Cardiac muscle cell (in vitro differentiated cells and primary cell): Measurements from ENCODE around the gene CXorf65. TPM values are rescaled to one million over a fixed set of nuclear protein-coding genes. Genes with fewer than 3 reads are reported as not detected.
A peak's percentile ranks its signal among the peaks of the same experiment; 100 is the strongest.

Source experiments
- DNase-seq, 2 donors: peaks; one replicate each; pipeline versions ENCODE4 v3.0.0 to v3.0.0-alpha.2; 2010 to 2017; ENCODE audit warnings: low read depth in 1 of 2, low spot score in 1 of 2
- H3K27ac ChIP-seq: fragments of 200-600 bp; sonication (generic); 2 replicates; pipeline ENCODE4 v1.5.1; 2016
- H3K27me3 ChIP-seq: fragments of 200-600 bp; sonication (generic); 2 replicates; pipeline ENCODE4 v1.6.0; 2016; ENCODE audit warnings: control low read depth
- H3K36me3 ChIP-seq: fragments of 200-600 bp; sonication (generic); 2 replicates; pipeline ENCODE4 v1.5.1; 2016; ENCODE audit warnings: control low read depth
- H3K4me1 ChIP-seq: fragments of 200-600 bp; sonication (generic); 2 replicates; pipeline ENCODE4 v1.8.1; 2017; ENCODE audit warnings: low read depth, mild to moderate bottlenecking, mixed run types
- H3K4me3 ChIP-seq: fragments of 200-600 bp; sonication (generic); 2 replicates; pipeline ENCODE4 v1.5.1; 2016; ENCODE audit warnings: mild to moderate bottlenecking
- H3K9me3 ChIP-seq: fragments of 200-600 bp; sonication (generic); 2 replicates; pipeline ENCODE4 v1.5.1; 2017; ENCODE audit warnings: low read depth, mild to moderate bottlenecking, control low read depth
- CTCF ChIP-seq: IDR thresholded peaks from 2 replicates; pipeline ENCODE4 v1.5.1; 2012; ENCODE audit warnings: low read depth, mild to moderate bottlenecking, low read length
- polyA plus RNA-seq: library from polyadenylated mRNA; unstranded; fragments of >200 nt; fragmentation: Nextera tagmentation; extraction: Ambion mirVana; gene quantifications from 2 replicates; pipeline ENCODE4 v1.2.1, GENCODE V29; 2016
- total RNA-seq: library from RNA; depleted of rRNA; stranded (reverse); fragments of >200 nt; gene quantifications from 2 replicates; pipeline ENCODE4 v1.2.3, GENCODE V29; 2016

Gene CXorf65
- total RNA-seq, result not detected in 2 replicates
- polyA plus RNA-seq, result not detected in 2 replicates

- H3K27ac ChIP-seq, result peak within 1 kb of the TSS; percentile 88
- no peaks in the 10 kb centered on the region for H3K36me3 ChIP-seq
- no peaks in the 10 kb centered on the region for H3K9me3 ChIP-seq
- peaks cover 34% of the 10 kb centered on the region for H3K4me1 ChIP-seq
- DNase-seq, result no peak
- no peak for TF ChIP-seq CTCF
- H3K4me3 ChIP-seq, result no peak within 1 kb of the TSS
- H3K27me3 ChIP-seq, result no peaks in the 10 kb centered on the region
Observed at GRCh38 chrX:71106427-71106826, at the start of gene CXorf65. TSS of gene CXorf65 (minus strand) at chrX:71106740. CDS start at chrX:71106556, 184 bp downstream.

GRCh38 chrX:71154641-71155040 is 48.1 kb upstream of the CXorf65 start:
- Histone ChIP-seq H3K4me1 (no peaks in the 10 kb centered on the region), H3K36me3 (no peaks in the 10 kb centered on the region), H3K4me3 (no peak overlapping the region), H3K27ac (no peak overlapping the region), H3K9me3 (no peaks in the 10 kb centered on the region), H3K27me3 (no peaks in the 10 kb centered on the region)
- no peak for DNase-seq
- no peak for TF ChIP-seq CTCF

DNA sequence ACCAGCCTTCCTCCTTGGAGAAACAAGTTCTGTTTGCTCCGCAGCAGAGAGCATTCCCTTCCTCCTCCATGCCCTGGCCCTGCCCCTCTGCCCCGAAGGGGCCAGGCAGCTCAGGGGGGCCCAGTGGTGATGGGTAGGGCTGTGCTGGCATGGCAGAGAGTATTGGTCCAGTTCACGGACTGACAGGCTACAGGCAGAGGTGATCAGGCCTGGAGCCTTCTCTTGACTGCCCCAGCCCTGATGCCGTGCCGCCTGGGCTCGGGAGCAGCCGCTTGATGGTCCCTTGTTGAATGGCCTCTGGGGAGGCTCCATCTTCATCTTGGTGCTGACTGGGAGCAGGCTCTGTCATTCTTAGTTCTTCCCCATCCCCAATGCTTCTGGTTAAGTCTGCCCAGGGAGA is 47.7 kb upstream of the CXorf65 start:
- H3K4me3 ChIP-seq, result no peak overlapping the region
- H3K4me1 ChIP-seq, result no peaks in the 10 kb centered on the region
- no peak for DNase-seq
- H3K36me3 ChIP-seq, result no peaks in the 10 kb centered on the region
- no peaks in the 10 kb centered on the region for H3K9me3 ChIP-seq
- no peak for TF ChIP-seq CTCF
- H3K27me3 ChIP-seq, result no peaks in the 10 kb centered on the region
- H3K27ac ChIP-seq, result no peak overlapping the region

DNA sequence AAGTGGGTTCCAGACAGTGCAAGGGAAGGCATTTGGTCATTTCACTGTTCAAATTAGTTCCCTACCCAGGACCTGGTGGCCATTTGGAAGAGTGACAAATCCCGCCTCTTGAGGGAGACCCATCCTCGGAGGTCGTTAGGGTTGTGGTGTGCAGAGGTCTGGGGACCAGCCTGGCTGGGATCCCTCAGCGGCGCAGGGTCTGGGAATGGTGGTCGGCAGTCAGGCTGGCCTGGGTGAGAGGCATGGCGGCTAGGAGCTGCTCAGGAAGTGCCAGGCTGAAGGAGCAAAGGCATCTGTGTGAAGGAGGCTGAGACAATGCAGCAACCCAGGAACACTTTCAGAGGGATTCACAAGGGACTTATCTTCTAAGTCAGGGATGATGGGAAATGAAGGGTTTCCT is 44.8 kb upstream of the CXorf65 start:
- H3K36me3 ChIP-seq, result no peaks in the 10 kb centered on the region
- H3K4me1 ChIP-seq, result peaks cover 8% of the 10 kb centered on the region
- TF ChIP-seq CTCF, result no peak
- H3K4me3 ChIP-seq, result no peak overlapping the region
- no peak for DNase-seq
- no peaks in the 10 kb centered on the region for H3K27me3 ChIP-seq
- no peaks in the 10 kb centered on the region for H3K9me3 ChIP-seq
- H3K27ac ChIP-seq, result no peak overlapping the region

- no peaks in the 10 kb centered on the region for H3K27me3 ChIP-seq
- no peak overlapping the region for H3K4me3 ChIP-seq
- no peaks in the 10 kb centered on the region for H3K9me3 ChIP-seq
- no peak for DNase-seq
- no peaks in the 10 kb centered on the region for H3K36me3 ChIP-seq
- H3K4me1 ChIP-seq, result peaks cover 10% of the 10 kb centered on the region
- no peak overlapping the region for H3K27ac ChIP-seq
- no peak for TF ChIP-seq CTCF
Observed at GRCh38 chrX:71148278-71148663, 41.7 kb upstream of the CXorf65 start.
